IMR-90 (cell line): ENCODE results near the gene C11orf58.

Experiments used
- BHLHE40 ChIP-seq: fragments of 150-350 bp; IDR thresholded peaks from 2 replicates; pipeline ENCODE4 v1.6.1; 2016; ENCODE audit warnings: mild to moderate bottlenecking, low read depth, low read length
- CEBPB ChIP-seq: IDR thresholded peaks from 2 replicates; pipeline ENCODE4 v1.6.1; 2012; ENCODE audit warnings: low read depth, low read length, improper control_type of control experiment
- CTCF ChIP-seq: conservative IDR thresholded peaks from 2 replicates; pipeline ENCODE4 v1.5.1; 2012; ENCODE audit warnings: mild to moderate bottlenecking, low read depth, low read length, improper control_type of control experiment
- ELK1 ChIP-seq: fragments of 150-350 bp; IDR thresholded peaks from 2 replicates; pipeline ENCODE4 v1.6.1; 2016; ENCODE audit warnings: low read depth, mild to moderate bottlenecking, low read length, moderate library complexity, borderline replicate concordance
- MAZ ChIP-seq: IDR thresholded peaks from 2 replicates; pipeline ENCODE4 v1.6.1; 2012; ENCODE audit warnings: low read depth, mild to moderate bottlenecking, low read length, improper control_type of control experiment, moderate library complexity, borderline replicate concordance
- MXI1 ChIP-seq: IDR thresholded peaks from 2 replicates; pipeline ENCODE4 v1.6.1; 2012; ENCODE audit warnings: low read depth, mild to moderate bottlenecking, low read length, moderate library complexity, borderline replicate concordance
- NFE2L2 ChIP-seq: fragments of 150-350 bp; IDR thresholded peaks from 2 replicates; pipeline ENCODE4 v1.6.1; 2016; ENCODE audit warnings: low read depth, mild to moderate bottlenecking, low read length
- POLR2A ChIP-seq: IDR thresholded peaks from 2 replicates; pipeline ENCODE4 v1.6.1; 2012; ENCODE audit warnings: mild to moderate bottlenecking, low read depth, low read length
- RAD21 ChIP-seq: IDR thresholded peaks from 2 replicates; pipeline ENCODE4 v1.6.1; 2012; ENCODE audit warnings: low read length, improper control_type of control experiment
- RCOR1 ChIP-seq: IDR thresholded peaks from 2 replicates; pipeline ENCODE4 v1.6.1; 2012; ENCODE audit warnings: mild to moderate bottlenecking, low read length, improper control_type of control experiment; ENCODE audit not compliant: insufficient replicate concordance
- RFX5 ChIP-seq: IDR thresholded peaks from 2 replicates; pipeline ENCODE4 v1.8.0; 2012; ENCODE audit warnings: low read depth, mild to moderate bottlenecking, low read length, moderate library complexity
- SMC3 ChIP-seq: fragments of 150-350 bp; IDR thresholded peaks from 2 replicates; pipeline ENCODE4 v1.6.1; 2016; ENCODE audit warnings: low read depth, mild to moderate bottlenecking, antibody characterized with exemption, low read length, moderate library complexity
- TF ChIP-seq, protein P1 (sequence below): fragments of 150-350 bp; IDR thresholded peaks from 2 replicates; pipeline ENCODE4 v1.6.1; 2017; ENCODE audit warnings: mild to moderate bottlenecking, antibody characterized with exemption, low read length, low read depth

- TF ChIP-seq CTCF (no peak), RAD21 (no peak), POLR2A (no peak), RCOR1 (no peak), MAZ (no peak), SMC3 (no peak), CEBPB (no peak), RFX5 (no peak), MXI1 (no peak), BHLHE40 (no peak), NFE2L2 (no peak), ELK1 (no peak)
- TF ChIP-seq, protein P1, sequence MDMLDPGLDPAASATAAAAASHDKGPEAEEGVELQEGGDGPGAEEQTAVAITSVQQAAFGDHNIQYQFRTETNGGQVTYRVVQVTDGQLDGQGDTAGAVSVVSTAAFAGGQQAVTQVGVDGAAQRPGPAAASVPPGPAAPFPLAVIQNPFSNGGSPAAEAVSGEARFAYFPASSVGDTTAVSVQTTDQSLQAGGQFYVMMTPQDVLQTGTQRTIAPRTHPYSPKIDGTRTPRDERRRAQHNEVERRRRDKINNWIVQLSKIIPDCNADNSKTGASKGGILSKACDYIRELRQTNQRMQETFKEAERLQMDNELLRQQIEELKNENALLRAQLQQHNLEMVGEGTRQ: no peak
Measured at GRCh38 chr11:16767137-16767536, 28.7 kb downstream of the C11orf58 start.
